SU-DHL-6 (cell line): ENCODE measurements around the gene CACNA1C.

Source experiments
- H2AFZ ChIP-seq: fragments of 200-600 bp; sonication (generic); 2 replicates; pipeline ENCODE4 v1.6.1; 2014; ENCODE audit warnings: low read depth, mild to moderate bottlenecking, moderate library complexity, mixed read lengths, antibody characterized with exemption, low read length; ENCODE audit not compliant: severe bottlenecking
- H3F3A ChIP-seq: fragments of 200-600 bp; shearing (Covaris generic); 2 replicates; pipeline ENCODE4 v1.6.0; 2016; ENCODE audit warnings: antibody characterized with exemption, mild to moderate bottlenecking; ENCODE audit not compliant: insufficient read depth
- H3K27ac ChIP-seq: fragments of 200-600 bp; sonication (generic); 2 replicates; pipeline ENCODE4 v1.5.1; 2016; ENCODE audit warnings: low read depth, mild to moderate bottlenecking, low read length, moderate library complexity, mixed read lengths
- H3K27me3 ChIP-seq: fragments of 200-600 bp; sonication (generic), shearing (Covaris generic); 2 replicates; pipeline ENCODE4 v1.6.0; 2014; ENCODE audit warnings: mild to moderate bottlenecking, low read length
- H3K36me3 ChIP-seq: fragments of 200-600 bp; sonication (generic); 2 replicates; pipeline ENCODE4 v1.6.1; 2014; ENCODE audit warnings: mild to moderate bottlenecking, low read length, mixed read lengths
- H3K4me2 ChIP-seq: fragments of 300-600, 200-600 bp; shearing (Covaris generic), sonication (generic); 2 replicates; pipeline ENCODE4 v1.6.0; 2014; ENCODE audit warnings: low read length, low read depth, mild to moderate bottlenecking; ENCODE audit not compliant: poor library complexity, severe bottlenecking
- H3K4me3 ChIP-seq: fragments of 200-600 bp; sonication (generic); 2 replicates; pipeline ENCODE4 v1.5.1; 2014; ENCODE audit warnings: antibody characterized with exemption, low read length, mild to moderate bottlenecking, mixed read lengths; ENCODE audit not compliant: insufficient read depth, poor library complexity, severe bottlenecking
- H3K79me2 ChIP-seq: fragments of 200-600 bp; sonication (generic); 2 replicates; pipeline ENCODE4 v1.6.1; 2014; ENCODE audit warnings: mild to moderate bottlenecking, low read length, moderate library complexity; ENCODE audit not compliant: insufficient read depth
- H3K9ac ChIP-seq: fragments of 200-600 bp; sonication (generic); 2 replicates; pipeline ENCODE4 v1.7.0; 2014; ENCODE audit warnings: mild to moderate bottlenecking, low read length
- H3K9me2 ChIP-seq: fragments of 200-600 bp; sonication (generic); replicated peaks from 2 replicates; pipeline ENCODE4 v1.6.1; 2014; ENCODE audit warnings: low read length; ENCODE audit not compliant: insufficient read depth
- H3K9me3 ChIP-seq: fragments of 200-600 bp; sonication (generic); 2 replicates; pipeline ENCODE4 v1.6.1; 2014; ENCODE audit warnings: low read length, mixed read lengths; ENCODE audit not compliant: insufficient read depth
- H4K20me1 ChIP-seq: fragments of 200-600 bp; sonication (generic); 2 replicates; pipeline ENCODE4 v1.6.1; 2014; ENCODE audit warnings: low read depth, mild to moderate bottlenecking, antibody characterized with exemption, low read length, moderate library complexity, mixed read lengths
- EZH2phosphoT487 ChIP-seq: fragments of 200-600 bp; sonication (generic), shearing (Covaris generic); conservative IDR thresholded peaks from 2 replicates; pipeline ENCODE4 v1.6.1; 2018; ENCODE audit warnings: mild to moderate bottlenecking, antibody characterized with exemption, low read length, moderate library complexity, mixed read lengths
- TF ChIP-seq, protein P1 (sequence below): fragments of 200-600 bp; sonication (generic); IDR thresholded peaks from one replicate; pipeline ENCODE4 v1.5.1; 2017; ENCODE audit warnings: antibody characterized with exemption, mild to moderate bottlenecking, low read length, moderate library complexity; ENCODE audit not compliant: insufficient read depth, poor library complexity, severe bottlenecking

CACNA1C gene

DNA sequence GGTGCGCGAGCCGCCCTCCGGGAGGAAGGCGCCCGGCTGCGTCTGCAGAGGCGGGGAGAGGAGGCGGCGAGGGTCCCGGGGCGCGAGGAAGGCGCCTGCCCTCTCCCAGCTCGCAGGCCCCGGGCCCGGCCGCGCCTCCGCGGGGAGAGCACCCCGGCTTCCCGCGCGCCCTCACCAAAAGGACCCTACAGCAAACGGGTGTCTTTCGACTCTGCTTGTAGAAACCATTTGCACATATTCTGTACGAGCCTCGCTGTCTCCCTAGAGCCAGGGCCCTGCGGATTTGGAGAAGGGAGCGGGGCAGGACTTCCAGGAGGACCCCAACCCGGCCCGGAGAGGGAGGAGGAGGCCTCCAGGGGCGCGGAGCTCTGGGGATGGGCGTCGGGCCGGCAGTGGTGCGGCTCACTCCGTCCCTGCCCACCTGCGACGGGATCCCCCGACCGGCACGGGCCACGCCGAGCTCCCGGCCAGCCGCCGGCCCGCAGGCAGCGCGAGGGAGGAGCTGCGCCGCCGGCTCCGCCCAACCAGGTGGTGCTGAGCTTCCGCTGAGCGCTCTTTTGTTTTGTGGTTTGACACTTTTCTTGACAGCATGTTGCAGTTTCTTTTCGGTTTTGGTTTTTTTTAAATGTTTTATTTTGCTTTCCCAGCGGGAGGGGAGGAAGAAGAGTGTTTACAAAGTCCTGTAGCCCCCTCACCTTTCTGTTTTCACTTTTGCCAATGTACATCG lies 638.7 kb downstream of the CACNA1C start:
- Histone ChIP-seq H3K4me3 (peak overlapping the region; percentile 42), H3K9ac (peak overlapping the region; percentile 51), H3F3A (no peaks in the 10 kb centered on the region), H3K9me2 (no peaks in the 10 kb centered on the region), H2AFZ (peak overlapping the region; percentile 44), H3K36me3 (no peaks in the 10 kb centered on the region), H3K27me3 (no peaks in the 10 kb centered on the region), H3K4me2 (peak overlapping the region; percentile 79), H3K79me2 (no peaks in the 10 kb centered on the region), H3K27ac (no peak overlapping the region), H4K20me1 (no peaks in the 10 kb centered on the region), H3K9me3 (no peaks in the 10 kb centered on the region)
- no peak for TF ChIP-seq EZH2phosphoT487
- TF ChIP-seq, protein P1, sequence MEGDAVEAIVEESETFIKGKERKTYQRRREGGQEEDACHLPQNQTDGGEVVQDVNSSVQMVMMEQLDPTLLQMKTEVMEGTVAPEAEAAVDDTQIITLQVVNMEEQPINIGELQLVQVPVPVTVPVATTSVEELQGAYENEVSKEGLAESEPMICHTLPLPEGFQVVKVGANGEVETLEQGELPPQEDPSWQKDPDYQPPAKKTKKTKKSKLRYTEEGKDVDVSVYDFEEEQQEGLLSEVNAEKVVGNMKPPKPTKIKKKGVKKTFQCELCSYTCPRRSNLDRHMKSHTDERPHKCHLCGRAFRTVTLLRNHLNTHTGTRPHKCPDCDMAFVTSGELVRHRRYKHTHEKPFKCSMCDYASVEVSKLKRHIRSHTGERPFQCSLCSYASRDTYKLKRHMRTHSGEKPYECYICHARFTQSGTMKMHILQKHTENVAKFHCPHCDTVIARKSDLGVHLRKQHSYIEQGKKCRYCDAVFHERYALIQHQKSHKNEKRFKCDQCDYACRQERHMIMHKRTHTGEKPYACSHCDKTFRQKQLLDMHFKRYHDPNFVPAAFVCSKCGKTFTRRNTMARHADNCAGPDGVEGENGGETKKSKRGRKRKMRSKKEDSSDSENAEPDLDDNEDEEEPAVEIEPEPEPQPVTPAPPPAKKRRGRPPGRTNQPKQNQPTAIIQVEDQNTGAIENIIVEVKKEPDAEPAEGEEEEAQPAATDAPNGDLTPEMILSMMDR: no peak

DNA sequence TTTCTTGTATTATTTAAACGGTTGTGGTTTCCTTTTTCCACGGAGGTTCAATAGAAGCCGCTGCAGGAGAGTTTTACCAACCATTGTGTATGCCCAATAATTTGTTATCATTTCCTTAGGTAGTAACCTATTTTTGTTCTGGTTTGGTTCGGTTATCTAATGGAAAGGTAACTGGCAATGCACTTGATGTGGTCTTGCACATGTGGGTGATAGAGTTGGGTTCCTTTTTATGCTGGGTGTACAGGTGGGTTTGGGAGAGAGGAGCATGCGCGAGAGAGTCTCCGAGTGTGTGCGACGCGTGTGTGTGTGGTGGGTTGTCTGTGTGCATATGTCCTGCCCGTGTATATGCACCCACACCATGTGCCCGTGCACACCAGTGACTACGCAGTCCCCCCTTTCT lies 639.3 kb downstream of the CACNA1C start:
- Histone ChIP-seq H3K27ac (no peak overlapping the region), H3K9me3 (no peaks in the 10 kb centered on the region), H3K9me2 (no peaks in the 10 kb centered on the region), H4K20me1 (no peaks in the 10 kb centered on the region), H3K4me3 (peak overlapping the region; percentile 42), H3F3A (no peaks in the 10 kb centered on the region), H3K9ac (peak overlapping the region; percentile 51), H3K36me3 (no peaks in the 10 kb centered on the region), H3K79me2 (no peaks in the 10 kb centered on the region), H3K4me2 (peak overlapping the region; percentile 79), H3K27me3 (no peaks in the 10 kb centered on the region), H2AFZ (peak overlapping the region; percentile 44)
- TF ChIP-seq, protein P1: no peak
- TF ChIP-seq EZH2phosphoT487: no peak

DNA sequence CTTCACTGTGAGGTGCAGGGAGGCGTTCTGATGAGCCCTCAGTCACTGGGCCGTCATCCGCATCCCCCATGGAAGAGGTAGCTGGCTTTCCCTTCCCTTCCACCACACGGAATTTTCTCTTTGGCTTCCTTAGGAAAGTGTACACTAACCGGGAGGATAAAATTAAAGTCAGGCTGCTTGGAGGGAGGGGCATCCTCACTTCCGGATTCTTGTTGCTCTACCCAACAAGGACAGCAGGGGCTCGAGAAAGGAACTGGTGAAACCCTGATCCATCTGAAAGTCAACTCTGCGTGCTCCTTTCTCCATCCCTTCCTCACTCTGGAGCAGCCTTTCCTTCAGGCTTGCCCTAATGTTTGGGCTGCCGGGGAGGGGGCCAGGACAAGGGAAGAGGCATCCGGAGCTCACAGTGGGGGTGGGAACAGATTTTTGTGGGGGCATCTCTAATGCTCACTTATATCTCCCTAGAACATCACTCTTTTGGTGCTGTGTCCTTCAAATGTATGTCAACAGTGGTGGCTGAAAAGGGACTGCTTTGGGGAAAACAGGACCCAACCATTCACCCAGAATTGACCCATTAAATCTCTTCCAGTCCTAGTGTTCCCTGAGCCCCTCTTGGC lies 640.6 kb downstream of the CACNA1C start:
- TF ChIP-seq, protein P1: no peak
- no peak for TF ChIP-seq EZH2phosphoT487
- no peaks in the 10 kb centered on the region for H3K27me3 ChIP-seq
- H3K36me3 ChIP-seq: no peaks in the 10 kb centered on the region
- no peak overlapping the region for H2AFZ ChIP-seq
- no peak overlapping the region for H3K27ac ChIP-seq
- no peak overlapping the region for H3K4me3 ChIP-seq
- no peaks in the 10 kb centered on the region for H4K20me1 ChIP-seq
- H3K9me2 ChIP-seq: no peaks in the 10 kb centered on the region
- no peaks in the 10 kb centered on the region for H3K79me2 ChIP-seq
- no peaks in the 10 kb centered on the region for H3K9me3 ChIP-seq
- H3F3A ChIP-seq: no peaks in the 10 kb centered on the region
- H3K4me2 ChIP-seq: no peak overlapping the region
- H3K9ac ChIP-seq: no peak overlapping the region
